ENCODE results near the gene MT1X. TPM values are rescaled to one million over a fixed set of nuclear protein-coding genes. Genes with fewer than 3 reads are reported as not detected.

The MT1X gene
- total RNA-seq (2016; rRNA removed; fragmentation: Illumina TruSeq; extraction: Trizol) (288 and 327 TPM in 2 replicates), polyA plus RNA-seq (2011; rRNA removed) (9.8 and 19.7 TPM in 2 replicates), polyA minus RNA-seq (2011; rRNA and poly(A)+ RNA removed; ENCODE audit: low replicate concordance) (60.6 and 119 TPM in 2 replicates), Bru-seq, nascent RNA (percentile 47 among the genes with signal in this experiment), BruChase-seq, experiment 1, labeled RNA remaining after a 6-hour chase (percentile 68 among the genes with signal in this experiment), BruChase-seq, experiment 2, labeled RNA remaining after a 2-hour chase (percentile 46 among the genes with signal in this experiment)
- total RNA-seq (2016; cell fraction: cytosol; rRNA removed; fragmentation: Illumina TruSeq; extraction: Trizol; ENCODE audit: low read depth): 73.9 and 100 TPM in 2 replicates
- total RNA-seq (2016; cell fraction: insoluble cytoplasmic fraction; rRNA removed; fragmentation: Illumina TruSeq; extraction: Trizol): 257 and 313 TPM in 2 replicates
- 97.1 and 117 TPM in 2 replicates for total RNA-seq (2016; cell fraction: membrane; rRNA removed; fragmentation: Illumina TruSeq; extraction: Trizol)
- 90.2 and 125 TPM in 2 replicates for total RNA-seq (2016; cell fraction: nucleus; rRNA removed; fragmentation: Illumina TruSeq; extraction: Trizol)
- 45.2 and 131 TPM in 2 replicates for polyA plus RNA-seq (2011; cell fraction: cytosol; rRNA removed)
- 13.2 and 26.8 TPM in 2 replicates for polyA plus RNA-seq (2011; cell fraction: nucleus; rRNA removed)
- polyA plus RNA-seq (2012): 19.2 and 23.8 TPM in 2 replicates
- 63.5 and 83.4 TPM in 2 replicates for polyA plus RNA-seq (2016; cell fraction: cytosol; fragmentation: Illumina TruSeq; extraction: Trizol; ENCODE audit: low read depth)
- polyA plus RNA-seq (2016; cell fraction: insoluble cytoplasmic fraction; fragmentation: Illumina TruSeq; extraction: Trizol; ENCODE audit: low read depth): 331 and 345 TPM in 2 replicates
- polyA plus RNA-seq (2016; cell fraction: membrane; fragmentation: Illumina TruSeq; extraction: Trizol; ENCODE audit: low read depth): 110 and 112 TPM in 2 replicates
- 198 and 202 TPM in 2 replicates for polyA plus RNA-seq (2016; cell fraction: nucleus; fragmentation: Illumina TruSeq; extraction: Trizol; ENCODE audit: insufficient read depth, low read depth)
- 14.0 and 19.4 TPM in 2 replicates for polyA minus RNA-seq (2011; cell fraction: cytosol; rRNA and poly(A)+ RNA removed)
- 6.5 and 8.1 TPM in 2 replicates for polyA minus RNA-seq (2011; cell fraction: nucleus; rRNA and poly(A)+ RNA removed)
- long read RNA-seq, experiment 1, transcript MT1X-201 (3 exons, 450 nt): major isoform, 59 of 62 reads
- long read RNA-seq, experiment 1, partial matches to known transcripts: 0 of 62 reads
- long read RNA-seq, experiment 1, other reads (novel, unspliced or antisense): 2 of 62 reads
- long read RNA-seq, experiment 2, transcript MT1X-201 (3 exons, 450 nt): major isoform, 25 of 27 reads
- long read RNA-seq, experiment 2, partial matches to known transcripts: 0 of 27 reads
- long read RNA-seq, experiment 2, other reads (novel, unspliced or antisense): 0 of 27 reads

DNA sequence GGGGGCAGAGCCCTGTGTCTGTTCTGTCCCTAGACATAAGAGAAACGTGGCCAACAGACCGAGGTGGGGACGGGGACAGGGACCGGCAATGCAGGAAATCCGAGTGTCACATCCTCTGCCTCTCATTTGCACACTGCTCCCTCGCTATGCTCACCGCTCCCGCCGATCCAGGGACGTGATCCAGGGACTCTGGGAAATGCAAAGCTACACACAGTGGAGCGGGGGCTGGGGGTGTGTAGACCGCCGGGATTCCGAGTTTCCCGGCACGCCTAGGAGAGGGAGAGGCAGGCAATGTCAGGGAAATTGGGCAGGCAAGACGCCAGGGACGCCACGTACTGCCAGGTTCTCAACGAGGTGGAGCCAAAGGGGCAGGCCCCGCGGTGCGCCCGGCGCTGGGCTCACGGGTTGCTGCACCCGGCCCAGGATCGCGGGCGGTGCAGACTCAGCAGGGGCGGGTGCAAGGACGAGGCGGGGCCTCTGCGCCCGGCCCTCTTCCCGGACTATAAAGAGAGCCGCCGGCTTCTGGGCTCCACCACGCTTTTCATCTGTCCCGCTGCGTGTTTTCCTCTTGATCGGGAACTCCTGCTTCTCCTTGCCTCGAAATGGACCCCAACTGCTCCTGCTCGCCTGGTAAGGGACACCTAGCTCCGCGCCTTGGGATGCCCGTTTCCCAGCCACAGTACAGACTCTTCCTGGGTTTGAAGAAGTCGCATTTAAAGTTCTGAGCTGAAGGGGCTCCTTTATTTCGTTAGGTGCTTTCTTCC is at the start of gene MT1X:
TSS of gene MT1X (plus strand) at position 532 of the 764 bp plus-strand sequence. CDS start at position 603, 71 bp downstream.
- ChIA-PET POLR2A (interaction anchor here (1.0 to 2.3 kb wide), 7 partner anchors 20 to 75 kb away, joined by 3 to 15 read pairs (median 3); partner anchors contain the start of genes MT1A, MT2A and NUP93), CTCF (ENCODE audit: low intra/inter-chr PET ratio, low total read pairs) (no interaction called here)
- intact Hi-C loops (cut with micrococcal nuclease; ENCODE audit: unreplicated experiment) (no loop called here), in situ Hi-C loops (cut with HindIII; ENCODE audit: extremely low pct_ligation_motif_present, low pct_unique_long_range_greater_than_20kb) (no loop called here)
- under 1% methylated on average over 30 of the region's 49 CpGs for WGBS (ENCODE audit: low lambda C conversion rate)
- Histone ChIP-seq H3K79me2 (ENCODE audit: insufficient read depth, low read length) (no peaks in the 10 kb centered on the region), H3K36me3 (replicated peaks in 1 of 2; ENCODE audit: control insufficient read depth in 1 of 2, insufficient read depth in 2 of 2, low read length in 2 of 2) (no peaks in the 10 kb centered on the region), H3K4me1 (ENCODE audit: insufficient read depth, low read length) (peaks cover 45% of the 10 kb centered on the region), H3K27me3 (ENCODE audit: control insufficient read depth in 1 of 2, insufficient read depth in 2 of 2, low read length in 2 of 2) (peaks cover 0 to 10% of the 10 kb centered on the region in 2 experiments; a peak in 1 of 5 replicates), H2AFZ (ENCODE audit: low read length) (peak within 1 kb of the TSS; percentile 79), H3K27ac (ENCODE audit: extremely low read length, insufficient read depth, low read length) (no peak within 1 kb of the TSS), H3K4me3 (replicated peaks in 1 of 3; ENCODE audit: insufficient read depth in 1 of 3, low read depth in 2 of 3, low read length in 3 of 3) (peak within 1 kb of the TSS; percentile 62 to 83 (median 78); a peak in 5 of 6 replicates), H3K4me2 (ENCODE audit: low read depth, low read length) (peak within 1 kb of the TSS; percentile 100), H3K9ac (ENCODE audit: insufficient read depth, low read depth, low read length) (peak within 1 kb of the TSS; percentile 66), H3K9me3 (ENCODE audit: low read length) (peaks cover 9% of the 10 kb centered on the region), H4K20me1 (ENCODE audit: insufficient read depth, low read length) (no peaks in the 10 kb centered on the region)
- ATAC-seq (peak; percentile 96), DNase-seq (ENCODE audit: low spot score) (peak; percentile 87), FAIRE-seq (peak; percentile 62)
- BruUV-seq (replicated peaks): no TSS peak
- peak; percentile 72; the same call in 1 of the 2 replicates for TF ChIP-seq ZNF788 (CRISPR knock-in tag; IDR thresholded peaks at IDR 0.05; ENCODE audit: borderline replicate concordance)
- peak; percentile 47; the same call in 1 of the 2 replicates for TF ChIP-seq IRF2 (CRISPR knock-in tag; IDR thresholded peaks at IDR 0.05)
- TF ChIP-seq ATF7-NPFF (CRISPR knock-in tag; IDR thresholded peaks at IDR 0.05; ENCODE audit: low read depth): peak; percentile 87
- no peak for TF ChIP-seq TRIM24 (CRISPR knock-in tag; IDR thresholded peaks at IDR 0.05)
- peak; percentile 67; the same call in 1 of the 2 replicates for TF ChIP-seq ZNF256 (CRISPR knock-in tag; conservative IDR thresholded peaks at IDR 0.05)
- TF ChIP-seq ZNF331 (CRISPR knock-in tag; IDR thresholded peaks at IDR 0.05): peak; percentile 47; the same call in 1 of the 2 replicates
- TF ChIP-seq, protein P1, sequence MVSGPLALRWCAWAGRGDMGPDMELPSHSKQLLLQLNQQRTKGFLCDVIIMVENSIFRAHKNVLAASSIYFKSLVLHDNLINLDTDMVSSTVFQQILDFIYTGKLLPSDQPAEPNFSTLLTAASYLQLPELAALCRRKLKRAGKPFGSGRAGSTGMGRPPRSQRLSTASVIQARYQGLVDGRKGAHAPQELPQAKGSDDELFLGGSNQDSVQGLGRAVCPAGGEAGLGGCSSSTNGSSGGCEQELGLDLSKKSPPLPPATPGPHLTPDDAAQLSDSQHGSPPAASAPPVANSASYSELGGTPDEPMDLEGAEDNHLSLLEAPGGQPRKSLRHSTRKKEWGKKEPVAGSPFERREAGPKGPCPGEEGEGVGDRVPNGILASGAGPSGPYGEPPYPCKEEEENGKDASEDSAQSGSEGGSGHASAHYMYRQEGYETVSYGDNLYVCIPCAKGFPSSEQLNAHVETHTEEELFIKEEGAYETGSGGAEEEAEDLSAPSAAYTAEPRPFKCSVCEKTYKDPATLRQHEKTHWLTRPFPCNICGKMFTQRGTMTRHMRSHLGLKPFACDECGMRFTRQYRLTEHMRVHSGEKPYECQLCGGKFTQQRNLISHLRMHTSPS (CRISPR knock-in tag; IDR thresholded peaks at IDR 0.05; ENCODE audit: low read depth): peak; percentile 65; the same call in 1 of the 2 replicates
- TF ChIP-seq ZNF589 (CRISPR knock-in tag; conservative IDR thresholded peaks at IDR 0.05): peak; percentile 87
- TF ChIP-seq SP4 (CRISPR knock-in tag; IDR thresholded peaks at IDR 0.05): peak; percentile 58
- peak; percentile 33 for TF ChIP-seq BCL6 (CRISPR knock-in tag; IDR thresholded peaks at IDR 0.05)
- TF ChIP-seq ZNF737 (CRISPR knock-in tag; IDR thresholded peaks at IDR 0.05; ENCODE audit: borderline replicate concordance): no peak; the same call in 1 of the 2 replicates
- TF ChIP-seq SIX1 (CRISPR knock-in tag; IDR thresholded peaks at IDR 0.05; ENCODE audit: borderline replicate concordance): no peak
- TF ChIP-seq MIER3 (CRISPR knock-in tag; IDR thresholded peaks at IDR 0.05; ENCODE audit: borderline replicate concordance): no peak; the same call in 1 of the 2 replicates
- no peak for TF ChIP-seq POLR2AphosphoS2 (IDR thresholded peaks at IDR 0.05; ENCODE audit: low read depth, low read length)
- TF ChIP-seq, protein P2, sequence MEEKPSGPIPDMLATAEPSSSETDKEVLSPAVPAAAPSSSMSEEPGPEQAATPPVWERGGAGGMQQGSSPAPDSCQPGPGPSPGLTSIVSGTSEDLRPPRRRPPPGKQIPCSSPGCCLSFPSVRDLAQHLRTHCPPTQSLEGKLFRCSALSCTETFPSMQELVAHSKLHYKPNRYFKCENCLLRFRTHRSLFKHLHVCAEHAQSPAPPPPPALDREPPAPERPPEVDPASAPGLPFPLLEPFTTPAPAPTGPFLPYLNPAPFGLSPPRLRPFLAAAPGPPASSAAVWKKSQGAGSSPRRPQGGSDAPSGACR (CRISPR knock-in tag; IDR thresholded peaks at IDR 0.05): no peak

All from HepG2 (cell line).